Urinary bladder (tissue), 4 donors: ENCODE measurements around the gene SLC6A1. TPM values are rescaled to one million over a fixed set of nuclear protein-coding genes. Genes with fewer than 3 reads are reported as not detected.

Source experiments
- DNase-seq: peaks from one replicate; pipeline ENCODE4 v3.0.0-alpha.2; 2015; ENCODE audit errors: extremely low spot score
- H3K27ac ChIP-seq: one replicate; pipeline ENCODE4 v1.5.1; 2013; ENCODE audit warnings: low read depth, mild to moderate bottlenecking, moderate library complexity
- H3K36me3 ChIP-seq: one replicate; pipeline ENCODE4 v1.6.1; 2013; ENCODE audit warnings: mild to moderate bottlenecking, moderate library complexity; ENCODE audit not compliant: insufficient read depth
- H3K4me1 ChIP-seq: one replicate; pipeline ENCODE4 v1.6.1; 2013; ENCODE audit warnings: mild to moderate bottlenecking, moderate library complexity; ENCODE audit not compliant: insufficient read depth
- H3K4me3 ChIP-seq: one replicate; pipeline ENCODE4 v1.5.1; 2013; ENCODE audit warnings: low read depth, low read length
- WGBS: extraction: QIAGEN DNeasy Blood & Tissue Kit; methylation state at CpG from one replicate; pipeline ENCODE4 v1.1.7; 2013; 5-methylcytosine and 5-hydroxymethylcytosine counted together
- polyA plus RNA-seq: library from polyadenylated mRNA; stranded (reverse); fragments of 200-250 nt; gene quantifications from one replicate; pipeline ENCODE4 v1.2.3, GENCODE V29; 2013
- total RNA-seq: library from RNA; depleted of rRNA; stranded (reverse); fragments of >200 nt; gene quantifications from one replicate; pipeline ENCODE4 v1.2.3, GENCODE V29; 2014
- donor health status: healthy with polysubstance abuse.
- donor health status: healthy.

The SLC6A1 gene
- total and polyA plus RNA-seq, 2 donors, result 0.75 to 3.2 TPM

- no peak overlapping the region for H3K4me3 ChIP-seq
- DNase-seq, result no peak
- 62% methylated on average over 6 of the region's 6 CpGs for WGBS
- no peaks in the 10 kb centered on the region for H3K4me1 ChIP-seq
- H3K27ac ChIP-seq, result no peak overlapping the region
- no peaks in the 10 kb centered on the region for H3K36me3 ChIP-seq
These were observed 13.2 kb downstream of the SLC6A1 start for GRCh38 chr3:11005686-11006256.

GRCh38 chr3:11006986-11007933, 14.7 kb downstream of the SLC6A1 start:
- no peak overlapping the region for H3K27ac ChIP-seq
- no peaks in the 10 kb centered on the region for H3K36me3 ChIP-seq
- no peak overlapping the region for H3K4me3 ChIP-seq
- WGBS, result 70% methylated on average over 20 of the region's 20 CpGs
- no peak for DNase-seq
- H3K4me1 ChIP-seq, result no peaks in the 10 kb centered on the region

DNA sequence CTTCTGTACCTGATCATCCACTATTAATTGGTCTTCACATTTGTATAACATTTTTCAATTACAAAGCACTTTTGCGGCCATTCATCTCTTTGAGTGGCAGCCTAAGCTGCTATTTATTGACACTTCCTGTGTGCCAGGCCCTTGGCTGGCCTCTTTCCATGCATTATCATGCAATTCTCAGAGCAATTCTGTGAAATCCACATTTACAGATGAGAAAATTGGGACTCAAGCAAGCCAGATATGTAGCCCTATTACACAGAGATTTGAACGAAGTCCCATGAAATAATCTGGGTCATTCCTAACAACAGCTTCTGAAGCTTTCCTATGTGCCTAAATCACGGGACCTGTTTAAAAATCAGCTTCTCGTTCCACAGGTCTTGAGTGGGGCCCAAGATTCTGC, 17.4 kb downstream of the SLC6A1 start:
- H3K27ac ChIP-seq, result no peak overlapping the region
- 80% methylated on average over 4 of the region's 4 CpGs for WGBS
- H3K4me3 ChIP-seq, result no peak overlapping the region
- no peaks in the 10 kb centered on the region for H3K36me3 ChIP-seq
- no peaks in the 10 kb centered on the region for H3K4me1 ChIP-seq
- no peak for DNase-seq

GRCh38 chr3:11010426-11011165, 18.0 kb downstream of the SLC6A1 start:
- H3K4me3 ChIP-seq, result no peak overlapping the region
- H3K4me1 ChIP-seq, result no peaks in the 10 kb centered on the region
- no peak overlapping the region for H3K27ac ChIP-seq
- H3K36me3 ChIP-seq, result no peaks in the 10 kb centered on the region
- DNase-seq, result no peak
- 78% methylated on average over 15 of the region's 15 CpGs for WGBS

GRCh38 chr3:11014253-11014652, 21.7 kb downstream of the SLC6A1 start:
- no peak overlapping the region for H3K4me3 ChIP-seq
- no peaks in the 10 kb centered on the region for H3K4me1 ChIP-seq
- WGBS, result 92% methylated on average over 4 of the region's 4 CpGs
- no peak overlapping the region for H3K27ac ChIP-seq
- DNase-seq, result no peak
- H3K36me3 ChIP-seq, result no peaks in the 10 kb centered on the region

DNA sequence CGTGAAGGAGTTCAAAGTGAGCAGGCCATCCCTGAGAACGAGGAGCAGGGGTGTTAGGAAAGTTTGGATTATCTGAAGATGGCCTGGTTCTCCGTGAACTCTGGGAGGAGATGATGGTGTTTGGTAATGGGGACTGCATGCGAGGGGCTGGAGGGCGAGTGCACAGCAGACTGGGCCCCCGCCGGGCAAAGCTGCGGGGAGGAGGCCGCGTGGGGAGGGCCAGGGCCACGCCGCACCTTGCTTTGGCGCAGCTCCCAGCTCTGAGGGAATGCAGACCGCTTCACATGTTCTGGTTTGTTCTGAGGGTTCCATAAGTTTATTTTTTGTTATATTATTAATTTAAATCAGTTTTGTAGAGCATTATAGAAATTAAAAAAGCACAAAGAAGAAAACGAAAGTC, 22.2 kb downstream of the SLC6A1 start:
- H3K4me1 ChIP-seq, result no peaks in the 10 kb centered on the region
- H3K4me3 ChIP-seq, result no peak overlapping the region
- no peak overlapping the region for H3K27ac ChIP-seq
- WGBS, result 84% methylated on average over 15 of the region's 15 CpGs
- H3K36me3 ChIP-seq, result no peaks in the 10 kb centered on the region
- DNase-seq, result no peak

DNA sequence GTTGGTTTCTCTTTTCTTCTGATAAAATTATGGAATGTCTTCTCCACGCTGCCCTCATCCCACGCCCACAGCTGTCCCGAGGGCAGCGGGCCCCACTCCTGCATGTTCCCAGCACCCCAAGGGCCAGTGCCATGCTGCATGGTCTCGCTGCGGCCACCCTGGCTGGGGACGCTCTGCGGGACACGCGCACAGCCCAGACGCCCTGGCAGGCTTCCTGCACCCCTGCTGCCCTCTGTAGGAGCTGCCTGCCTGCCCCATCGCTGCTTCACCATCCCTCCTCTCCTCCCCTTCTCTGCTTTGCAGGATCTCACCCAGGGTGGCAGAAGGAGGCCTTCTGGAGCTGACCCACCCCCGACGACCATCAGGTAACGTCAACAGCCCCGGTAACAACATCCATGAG, 22.8 kb downstream of the SLC6A1 start:
- H3K27ac ChIP-seq, result no peak overlapping the region
- no peak for DNase-seq
- H3K4me3 ChIP-seq, result no peak overlapping the region
- H3K4me1 ChIP-seq, result no peaks in the 10 kb centered on the region
- H3K36me3 ChIP-seq, result no peaks in the 10 kb centered on the region
- 73% methylated on average over 16 of the region's 16 CpGs for WGBS

GRCh38 chr3:11016727-11017126, 24.2 kb downstream of the SLC6A1 start:
- WGBS, result 79% methylated on average over 5 of the region's 5 CpGs

GRCh38 chr3:11019116-11019819, 26.7 kb downstream of the SLC6A1 start:
- Histone ChIP-seq H3K36me3 (no peaks in the 10 kb centered on the region), H3K27ac (no peak overlapping the region), H3K4me3 (no peak overlapping the region), H3K4me1 (no peaks in the 10 kb centered on the region)
- no peak for DNase-seq
- WGBS, result 66% methylated on average over 3 of the region's 3 CpGs

More at GRCh38 chr3:11016727-11017126, 24.2 kb downstream of the SLC6A1 start:
- no peak for DNase-seq
- no peaks in the 10 kb centered on the region for H3K4me1 ChIP-seq
- no peaks in the 10 kb centered on the region for H3K36me3 ChIP-seq
- H3K4me3 ChIP-seq, result no peak overlapping the region
- H3K27ac ChIP-seq, result no peak overlapping the region

DNA sequence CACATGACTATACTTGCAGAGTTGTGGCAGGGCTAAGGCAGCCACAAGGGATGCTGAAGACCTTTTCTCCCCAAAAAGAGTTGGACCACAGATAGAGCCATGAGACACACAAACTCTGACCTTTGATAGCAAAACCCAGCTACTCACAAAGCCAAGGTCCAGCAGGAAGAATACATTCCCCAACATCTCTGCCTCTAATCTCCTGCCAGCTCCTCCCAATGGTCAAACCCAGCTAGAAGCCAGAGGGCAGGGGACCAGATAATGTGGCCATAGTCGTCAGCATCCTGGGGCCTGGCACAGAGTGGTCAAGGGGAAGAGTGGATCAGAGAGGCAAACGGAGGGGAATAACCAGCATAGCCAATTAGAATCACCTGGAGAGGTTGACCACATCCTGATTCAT, 28.2 kb downstream of the SLC6A1 start:
- WGBS, result 61% methylated on average over 2 of the region's 2 CpGs
- H3K27ac ChIP-seq, result no peak overlapping the region
- DNase-seq, result no peak
- no peak overlapping the region for H3K4me3 ChIP-seq
- no peaks in the 10 kb centered on the region for H3K36me3 ChIP-seq
- no peaks in the 10 kb centered on the region for H3K4me1 ChIP-seq

DNA sequence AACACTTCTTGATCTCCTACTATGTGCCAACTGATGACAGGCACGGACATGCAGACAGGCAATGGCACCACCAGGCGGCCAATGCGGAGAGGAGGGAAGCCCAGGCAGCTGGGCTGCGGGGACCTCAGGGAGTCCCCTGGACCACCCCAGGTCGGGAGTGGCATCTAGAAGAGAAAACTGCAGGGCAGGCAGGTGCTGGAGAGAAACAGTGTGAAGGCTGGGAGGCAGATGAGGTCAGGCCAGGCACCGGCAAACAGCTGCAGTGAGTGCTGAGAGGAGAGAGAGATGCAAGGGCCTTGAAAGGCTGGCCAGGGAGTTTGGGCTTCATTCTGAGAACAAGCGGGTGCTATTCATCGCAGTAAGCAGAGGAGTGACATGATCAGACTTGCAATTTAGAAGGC, 29.1 kb downstream of the SLC6A1 start:
- H3K27ac ChIP-seq, result no peak overlapping the region
- WGBS, result 68% methylated on average over 8 of the region's 8 CpGs
- no peaks in the 10 kb centered on the region for H3K4me1 ChIP-seq
- H3K4me3 ChIP-seq, result no peak overlapping the region
- no peak for DNase-seq
- H3K36me3 ChIP-seq, result no peaks in the 10 kb centered on the region

- Histone ChIP-seq H3K27ac (no peak overlapping the region), H3K36me3 (no peaks in the 10 kb centered on the region), H3K4me3 (no peak overlapping the region), H3K4me1 (no peaks in the 10 kb centered on the region)
- DNase-seq, result no peak
- WGBS, result 84% methylated on average over 10 of the region's 10 CpGs
These were observed 29.6 kb downstream of the SLC6A1 start for GRCh38 chr3:11022115-11022514.

DNA sequence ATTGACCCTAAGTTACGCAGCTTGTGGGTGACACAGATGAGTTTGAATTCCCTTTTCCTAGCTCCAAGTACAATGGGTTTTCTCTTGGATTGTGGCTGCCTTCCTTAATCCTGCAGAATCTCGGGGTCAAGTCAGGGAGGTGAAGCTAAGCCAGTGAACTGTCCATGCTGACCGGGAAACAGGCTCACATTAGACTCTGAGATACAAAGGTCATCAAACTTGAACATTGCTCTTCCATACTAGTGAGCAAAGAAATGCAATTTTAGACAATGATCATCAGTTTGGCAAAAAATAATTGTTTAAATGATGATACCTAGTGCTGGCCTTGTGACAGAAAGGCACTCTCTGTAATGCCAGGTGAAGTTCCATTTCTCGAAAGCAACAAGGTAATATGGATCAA, 31.6 kb downstream of the SLC6A1 start:
- Histone ChIP-seq H3K4me1 (no peaks in the 10 kb centered on the region), H3K27ac (no peak overlapping the region), H3K36me3 (no peaks in the 10 kb centered on the region), H3K4me3 (no peak overlapping the region)
- WGBS, result 73% methylated on average over 4 of the region's 4 CpGs
- DNase-seq, result no peak
